HG02981 (cell line): Measurements from ENCODE around the gene EPB41L3.
"Not testable (repeated sequence)": the region's sequence is repeated elsewhere in the genome, so short reads cannot be mapped to it uniquely, and the experiment has no call there.

Experiments used
- ATAC-seq: cut with Tn5 transposase; IDR thresholded peaks from one replicate; pipeline ENCODE4 v1.9.1; 2021; ENCODE audit warnings: mild to moderate bottlenecking, moderate library complexity; ENCODE audit not compliant: unreplicated experiment

EPB41L3 gene

GRCh38 chr18:5532066-5532465 is 11.7 kb downstream of the EPB41L3 start:
- no peak for ATAC-seq

GRCh38 chr18:5530629-5531178 is 13.1 kb downstream of the EPB41L3 start:
- no peak for ATAC-seq

DNA sequence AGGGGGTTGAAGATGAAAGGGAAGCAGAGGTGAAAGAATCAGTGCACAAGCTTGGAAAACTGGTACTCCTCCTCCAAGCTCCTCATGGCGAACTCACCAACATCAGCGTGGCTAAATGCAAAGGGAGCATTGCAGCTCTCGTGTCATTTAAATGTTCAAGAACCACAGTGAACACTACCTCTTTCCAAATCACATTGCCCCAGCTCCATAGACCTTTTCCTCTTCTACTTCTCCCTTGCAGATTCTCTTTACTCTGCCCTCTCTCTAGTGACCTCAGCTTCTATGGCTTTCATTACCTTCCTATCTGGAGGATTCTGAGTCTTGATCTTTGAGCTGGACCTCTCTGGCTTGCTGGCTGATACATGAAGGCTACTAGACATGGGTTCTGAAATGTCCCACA is 14.3 kb downstream of the EPB41L3 start:
- ATAC-seq, result no peak

DNA sequence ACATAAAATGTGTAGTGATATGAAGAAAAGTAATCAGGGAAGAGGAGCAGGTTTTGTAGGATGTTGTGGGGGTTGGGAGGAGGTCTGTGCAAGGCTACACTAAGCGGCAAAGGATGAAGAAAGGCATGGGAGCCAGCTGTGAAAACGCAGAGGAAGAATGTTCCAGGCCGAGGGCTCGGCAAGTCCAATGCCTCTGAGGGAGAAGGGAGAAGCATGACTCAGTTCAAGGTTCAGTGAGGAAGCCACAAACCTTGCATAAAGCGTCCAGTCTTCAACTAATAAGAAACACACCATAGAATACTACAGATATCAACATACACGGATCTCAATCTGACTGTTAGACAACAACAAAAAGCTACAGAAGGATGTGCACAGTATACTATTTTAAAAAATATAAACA is 16.2 kb downstream of the EPB41L3 start:
- no peak for ATAC-seq

DNA sequence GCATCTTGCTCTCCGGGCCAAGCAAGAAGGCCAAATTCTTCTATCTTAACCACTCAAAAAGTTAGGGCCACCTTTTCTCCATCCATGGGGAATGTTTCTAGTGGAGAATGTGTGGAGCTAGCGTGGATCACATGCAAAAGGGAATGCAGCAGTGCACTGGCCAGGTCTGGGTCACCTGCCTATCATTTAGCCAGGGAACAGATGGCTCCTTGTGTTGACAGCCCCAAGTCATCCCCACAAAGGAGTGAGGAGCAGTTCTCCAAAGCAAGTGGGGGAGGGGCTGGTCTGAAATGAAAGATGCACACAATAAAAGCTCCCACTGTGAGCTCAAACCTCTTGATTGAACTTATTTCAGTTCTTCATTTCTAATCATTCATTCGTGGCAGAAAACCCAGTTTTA is 19.1 kb downstream of the EPB41L3 start:
- ATAC-seq, result no peak

GRCh38 chr18:5521000-5521399 is 22.8 kb downstream of the EPB41L3 start:
- no peak for ATAC-seq

DNA sequence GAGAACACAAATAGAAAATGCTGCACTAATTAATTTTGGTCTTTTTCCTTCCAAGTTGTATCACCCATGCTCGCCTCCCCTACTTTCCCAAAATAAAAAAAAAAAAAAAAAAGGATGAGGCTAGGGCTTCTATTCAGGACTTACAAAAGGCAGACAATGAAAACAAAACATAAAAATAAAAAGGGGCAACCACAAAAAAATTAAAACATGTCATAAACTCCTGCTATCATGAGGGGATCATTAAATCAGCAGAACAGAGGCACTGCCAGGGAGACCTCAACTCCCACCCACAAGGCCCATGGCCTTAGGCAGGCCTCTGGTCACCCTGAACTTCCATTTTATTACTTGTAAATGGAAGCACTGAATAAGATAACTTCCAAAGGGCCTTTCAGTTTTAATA is 23.3 kb downstream of the EPB41L3 start:
- no peak for ATAC-seq

DNA sequence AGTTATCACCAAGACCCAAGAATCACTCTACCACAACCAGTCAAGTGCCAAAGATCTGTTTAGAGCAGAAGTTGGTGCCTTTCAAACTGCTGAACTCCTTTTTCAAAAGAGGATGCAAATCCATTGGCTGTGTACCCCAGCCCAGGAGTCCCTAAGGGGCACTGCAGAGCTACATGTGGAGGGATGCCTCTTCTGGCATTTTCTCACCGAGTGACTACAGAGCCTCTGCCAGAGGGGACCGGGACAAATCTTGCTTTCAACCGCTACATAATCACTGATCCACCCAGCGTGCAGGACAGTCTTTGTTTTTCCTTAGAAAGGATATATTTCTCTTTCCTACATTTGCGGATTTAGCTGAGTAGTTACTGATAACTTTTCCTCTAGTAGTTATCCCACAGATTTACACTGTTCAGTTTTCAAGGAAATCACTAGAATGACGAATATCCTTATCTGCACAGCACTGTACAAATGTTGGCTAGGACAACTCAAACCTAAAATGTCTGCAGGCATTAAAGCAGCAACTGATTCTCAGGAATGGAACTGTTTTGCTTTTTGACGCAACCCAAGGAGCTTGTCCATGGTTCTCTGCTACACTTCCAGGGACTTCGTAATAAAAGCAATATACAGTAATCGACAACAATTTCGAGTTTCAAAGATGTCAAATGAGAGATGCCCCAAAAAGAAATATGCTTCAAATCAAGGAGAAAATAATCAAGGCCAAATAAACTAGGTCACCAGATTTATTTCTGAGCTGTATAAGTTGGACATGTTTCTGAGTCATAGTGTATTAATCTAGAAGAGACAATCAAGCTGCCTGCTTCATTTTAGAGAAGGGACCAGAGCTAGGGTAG is 24.1 kb downstream of the EPB41L3 start:
- ATAC-seq, result no peak

DNA sequence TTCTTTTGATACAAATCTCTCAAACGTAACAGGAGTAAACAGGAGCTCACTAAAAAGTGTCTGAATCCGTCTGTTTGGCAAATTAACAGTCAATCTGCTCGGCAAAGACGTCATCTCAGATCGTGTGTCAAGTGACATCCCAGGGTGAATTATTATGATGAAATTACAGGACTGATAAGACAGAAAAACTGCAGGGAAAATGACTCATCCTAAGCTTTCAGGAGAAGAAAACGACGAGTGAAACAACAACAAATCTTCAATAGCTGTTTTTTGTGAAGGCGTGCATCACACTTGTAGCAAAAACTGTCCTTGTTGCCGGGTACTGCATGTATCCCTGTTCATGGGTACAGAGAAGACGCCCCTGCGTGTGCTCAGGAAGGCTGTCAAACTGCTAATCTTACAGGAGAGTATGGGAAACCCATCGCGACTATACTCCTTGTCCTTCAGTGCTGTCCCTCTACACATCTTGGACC is 24.9 kb downstream of the EPB41L3 start:
- no peak for ATAC-seq

GRCh38 chr18:5518179-5518770 is 25.5 kb downstream of the EPB41L3 start:
- no peak for ATAC-seq

GRCh38 chr18:5516841-5517240 is 27.0 kb downstream of the EPB41L3 start:
- ATAC-seq, result no peak

- ATAC-seq, result no peak
Measured at GRCh38 chr18:5515011-5515784, 28.6 kb downstream of the EPB41L3 start.

GRCh38 chr18:5513947-5514346 is 29.9 kb downstream of the EPB41L3 start:
- no peak for ATAC-seq

- no peak for ATAC-seq
Measured at GRCh38 chr18:5512176-5512575, 31.6 kb downstream of the EPB41L3 start.

- not testable (repeated sequence) for ATAC-seq
Measured at GRCh38 chr18:5511541-5511940, 32.3 kb downstream of the EPB41L3 start.

DNA sequence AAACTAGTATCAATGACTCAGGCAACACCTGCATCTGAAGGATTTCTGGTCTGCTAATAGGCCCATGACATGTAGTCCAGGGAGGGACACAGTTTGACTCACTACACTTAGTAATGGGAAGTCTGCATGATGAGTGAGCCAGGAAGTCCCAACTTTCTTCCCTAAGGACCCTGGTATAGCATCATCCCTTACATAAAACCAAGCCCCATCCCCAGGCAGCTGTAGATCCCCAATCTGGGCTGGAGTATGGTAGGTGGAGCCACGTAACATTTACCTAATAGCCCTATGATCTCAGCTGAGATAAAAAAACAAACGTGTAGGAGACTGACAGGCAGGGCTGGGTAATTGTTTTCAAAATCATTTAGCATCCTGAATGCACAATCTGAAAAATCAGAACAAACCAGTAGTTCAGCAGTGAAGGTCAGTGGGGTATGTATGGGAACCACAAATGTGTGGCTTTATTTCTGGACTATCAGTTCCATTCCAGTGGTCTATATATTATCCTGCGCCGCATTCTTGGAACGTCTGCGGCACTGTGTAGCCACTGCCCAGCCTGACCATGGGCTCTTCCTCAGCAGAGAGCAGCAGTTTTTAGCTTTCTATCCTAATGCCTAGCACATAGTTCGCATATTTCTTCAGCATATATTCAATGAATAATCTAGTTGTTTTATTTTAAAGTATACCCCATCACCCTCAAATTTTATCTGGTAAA is 33.5 kb downstream of the EPB41L3 start:
- ATAC-seq, result no peak

- ATAC-seq, result no peak
Measured at GRCh38 chr18:5508821-5509220, 35.0 kb downstream of the EPB41L3 start.

DNA sequence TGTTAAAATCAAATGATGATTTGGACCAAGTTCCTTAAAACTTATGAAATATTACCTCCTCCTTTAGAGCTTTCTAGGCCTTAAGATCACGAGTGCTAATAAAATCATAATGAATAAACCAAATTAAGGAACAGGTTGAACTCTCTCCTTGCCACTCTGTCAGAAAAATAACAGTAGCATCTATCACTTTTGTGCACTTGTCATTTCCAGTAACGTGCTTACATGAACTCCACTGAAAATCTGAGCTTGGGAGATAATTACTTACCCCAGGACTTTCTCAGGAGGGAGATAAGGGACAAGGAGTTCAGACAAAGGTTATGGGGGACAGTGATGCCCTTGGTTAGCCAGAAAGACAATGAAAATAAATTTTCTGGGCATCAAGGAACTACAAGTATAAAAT is 36.0 kb downstream of the EPB41L3 start:
- ATAC-seq, result no peak

DNA sequence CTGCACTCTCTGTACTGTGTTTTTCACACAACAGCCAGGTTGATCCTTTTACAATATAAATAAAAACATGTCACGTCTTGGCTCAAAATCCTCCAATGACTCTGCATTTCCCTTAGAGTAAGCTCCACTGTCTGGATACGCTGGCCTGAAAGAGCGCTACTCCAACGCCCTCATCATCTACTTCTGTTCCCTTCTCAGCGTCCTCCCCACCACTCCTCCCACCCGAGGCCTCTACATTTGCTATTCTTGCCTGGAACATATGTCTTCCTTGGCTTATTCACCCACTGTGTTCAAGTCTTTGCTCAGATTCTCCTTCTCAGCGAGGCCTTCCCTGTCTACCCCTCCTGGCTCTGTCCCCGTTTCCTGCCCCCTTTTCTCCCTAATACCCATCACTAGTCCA is 37.6 kb downstream of the EPB41L3 start:
- ATAC-seq, result no peak

DNA sequence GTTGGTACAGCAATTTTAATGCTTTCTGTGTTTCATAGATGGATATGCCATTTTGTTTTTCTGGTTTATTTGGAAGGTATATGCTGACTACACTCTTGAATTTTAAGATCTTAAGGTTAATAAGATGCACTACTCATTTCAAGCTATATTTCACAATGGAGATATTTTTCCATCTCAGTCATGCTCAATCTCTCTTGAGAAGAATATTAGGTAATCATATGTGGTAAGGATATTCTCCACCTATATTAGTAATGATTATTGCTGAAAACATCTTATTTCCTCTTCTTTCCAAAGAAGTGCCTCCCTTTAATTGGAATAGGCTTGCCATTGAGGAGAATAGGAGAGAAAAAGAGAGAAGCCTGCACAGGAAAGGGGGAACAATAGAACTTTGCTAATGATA is 40.1 kb downstream of the EPB41L3 start:
- no peak for ATAC-seq
